ENCODE data around the gene TCEA2.

TCEA2 gene

GRCh38 chr20:64049878-64050260 lies 13.1 kb upstream of the TCEA2 start:
- DNase-seq: no peak

DNA sequence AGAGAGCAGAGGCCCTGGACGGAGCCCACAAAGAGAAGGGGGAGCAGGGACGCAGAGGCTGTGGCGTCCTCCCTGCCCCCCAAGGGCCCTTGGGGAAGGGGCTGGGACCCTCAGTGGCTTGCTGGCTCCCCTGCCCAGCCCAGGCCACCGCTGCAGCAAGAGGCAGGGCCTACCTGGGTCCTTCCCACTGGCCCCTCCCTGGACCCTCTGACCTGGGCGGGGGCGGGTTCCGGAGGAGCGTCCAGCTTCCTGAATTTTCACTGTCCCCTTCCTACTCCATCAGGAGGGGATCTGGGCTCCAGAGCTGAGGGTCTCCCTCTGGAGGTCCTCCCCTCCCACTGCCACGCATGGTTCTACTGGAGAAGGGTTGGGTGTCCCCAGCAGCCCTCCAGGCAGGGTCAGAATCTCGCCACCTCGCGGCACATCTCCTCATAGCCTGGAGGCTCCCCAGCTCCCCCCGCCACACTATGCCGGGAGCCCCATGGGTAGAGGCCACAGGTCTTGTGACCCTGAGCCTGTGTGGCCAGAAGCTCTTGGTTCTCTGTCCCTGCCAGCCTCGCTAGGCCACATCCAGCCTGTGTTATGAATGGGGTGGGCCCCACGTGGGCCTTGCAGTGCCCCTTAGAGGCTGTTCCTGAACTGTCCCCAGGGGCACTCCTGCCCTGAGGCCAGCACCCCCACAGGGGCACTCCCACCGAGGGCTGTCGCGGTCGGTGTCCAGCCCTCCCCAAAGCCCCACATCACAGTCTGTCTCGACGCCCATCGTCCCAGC lies 12.6 kb upstream of the TCEA2 start:
- DNase-seq: no peak

DNA sequence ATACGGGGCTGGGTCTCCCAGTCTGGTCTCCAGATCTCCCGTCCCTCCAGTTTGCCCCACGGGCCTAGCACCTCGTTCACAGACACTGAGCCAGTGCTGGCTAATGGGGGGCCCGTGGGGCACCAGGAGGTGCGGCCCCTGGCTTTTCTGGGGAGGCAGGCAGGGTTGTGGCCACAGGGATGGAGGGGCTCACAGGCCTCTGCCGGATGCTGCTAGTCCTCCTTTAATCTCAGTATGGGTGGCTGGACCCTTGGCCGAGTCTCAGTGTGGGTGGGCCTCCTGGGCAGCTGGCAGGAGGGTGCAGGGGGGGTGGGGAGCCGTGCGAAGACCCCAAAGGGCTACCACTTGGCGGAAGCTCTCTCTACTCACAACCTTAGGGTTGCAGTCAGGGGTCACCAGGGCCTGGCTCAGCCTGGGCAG lies 12.0 kb upstream of the TCEA2 start:
- DNase-seq: no peak

GRCh38 chr20:64051561-64052325 lies 11.3 kb upstream of the TCEA2 start:
- DNase-seq: no peak

- DNase-seq: no peak
These were observed 10.7 kb upstream of the TCEA2 start for GRCh38 chr20:64052326-64052722.

DNA sequence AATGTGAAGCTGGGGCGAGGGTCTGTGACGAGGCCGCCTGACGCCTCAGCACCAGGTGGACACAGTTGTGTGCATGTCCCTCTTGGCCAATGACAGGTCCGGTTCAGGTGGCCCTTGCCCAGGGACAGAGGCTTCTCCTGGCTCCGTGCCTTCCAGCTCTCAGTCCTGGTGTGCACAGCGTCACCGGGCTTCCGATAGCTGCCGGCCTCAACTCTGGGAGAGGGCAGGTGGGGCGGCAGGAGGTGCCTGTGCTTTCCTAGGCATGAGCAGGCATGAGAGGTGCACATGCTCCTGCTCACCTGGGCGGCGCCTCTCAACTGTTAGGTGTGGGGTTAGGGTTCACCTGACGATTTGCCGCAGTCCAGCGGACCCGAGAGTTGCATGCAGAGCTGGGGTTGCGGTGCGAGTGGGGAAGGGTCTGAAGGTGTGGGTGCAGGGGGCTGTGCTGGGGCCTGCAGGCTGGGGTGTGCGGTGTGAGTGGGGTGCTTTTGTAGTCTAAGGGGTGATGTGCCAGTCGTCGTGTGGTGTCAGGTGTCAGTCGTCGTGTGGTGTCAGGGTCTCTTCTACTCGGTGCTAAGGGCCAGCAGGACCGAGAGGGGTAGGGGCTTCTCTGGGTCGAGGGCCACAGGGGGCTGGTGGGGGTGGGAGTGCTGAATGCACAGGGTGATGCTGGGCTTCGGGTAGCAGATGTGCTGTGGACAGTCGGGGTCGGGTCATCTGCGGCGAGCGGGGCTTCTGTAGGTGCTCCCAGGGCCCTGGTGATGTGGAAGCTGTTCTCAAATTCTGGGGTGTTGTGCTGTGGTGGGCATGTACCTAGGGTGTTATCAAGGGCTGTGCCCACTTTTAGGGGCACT lies 9.8 kb upstream of the TCEA2 start:
- DNase-seq: no peak

- DNase-seq: peak; percentile 71
These were observed 8.9 kb upstream of the TCEA2 start for GRCh38 chr20:64053841-64054661.

GRCh38 chr20:64055396-64055892 lies 7.6 kb upstream of the TCEA2 start:
- no peak for DNase-seq

- peak; percentile 73 for DNase-seq
These were observed 6.9 kb upstream of the TCEA2 start for GRCh38 chr20:64055893-64056638.

- DNase-seq: no peak
These were observed 6.4 kb upstream of the TCEA2 start for GRCh38 chr20:64056639-64056888.

DNA sequence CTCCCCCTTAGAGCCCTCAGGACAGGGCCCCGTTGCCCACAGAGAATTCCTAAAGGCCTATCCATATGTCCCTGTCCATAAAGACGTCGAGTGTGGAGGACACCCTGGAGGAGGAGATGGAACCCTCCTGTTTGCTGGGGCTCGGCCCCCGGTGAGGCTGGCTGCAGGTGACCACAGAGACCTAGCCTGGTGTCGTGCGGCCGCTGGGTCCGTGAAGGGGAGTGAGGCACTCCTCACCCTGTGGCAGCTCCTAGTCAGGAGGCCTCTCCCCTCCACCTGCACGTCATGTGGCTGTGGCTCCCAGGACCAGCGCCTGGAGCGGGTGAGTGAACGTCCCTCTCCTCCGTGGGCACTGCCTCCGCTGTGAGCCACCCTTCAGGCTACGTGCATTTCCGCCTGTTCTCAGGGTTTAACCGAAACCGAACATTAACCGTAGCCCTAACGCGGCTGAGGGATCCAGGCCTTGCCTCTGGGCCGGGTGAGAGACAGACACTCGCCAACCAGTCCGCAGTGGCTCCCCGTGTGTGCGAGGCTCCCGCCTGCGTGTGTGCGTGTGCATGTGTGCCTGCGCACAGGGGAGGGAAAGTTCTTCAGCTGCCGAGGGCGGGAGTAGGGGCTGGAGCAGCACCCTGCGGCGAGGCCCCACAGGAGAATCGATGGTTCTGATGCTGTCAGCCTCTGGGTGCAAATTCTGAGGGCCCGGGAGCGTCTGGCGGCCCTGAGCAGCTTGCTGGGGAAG lies 5.9 kb upstream of the TCEA2 start:
- no peak for DNase-seq

DNA sequence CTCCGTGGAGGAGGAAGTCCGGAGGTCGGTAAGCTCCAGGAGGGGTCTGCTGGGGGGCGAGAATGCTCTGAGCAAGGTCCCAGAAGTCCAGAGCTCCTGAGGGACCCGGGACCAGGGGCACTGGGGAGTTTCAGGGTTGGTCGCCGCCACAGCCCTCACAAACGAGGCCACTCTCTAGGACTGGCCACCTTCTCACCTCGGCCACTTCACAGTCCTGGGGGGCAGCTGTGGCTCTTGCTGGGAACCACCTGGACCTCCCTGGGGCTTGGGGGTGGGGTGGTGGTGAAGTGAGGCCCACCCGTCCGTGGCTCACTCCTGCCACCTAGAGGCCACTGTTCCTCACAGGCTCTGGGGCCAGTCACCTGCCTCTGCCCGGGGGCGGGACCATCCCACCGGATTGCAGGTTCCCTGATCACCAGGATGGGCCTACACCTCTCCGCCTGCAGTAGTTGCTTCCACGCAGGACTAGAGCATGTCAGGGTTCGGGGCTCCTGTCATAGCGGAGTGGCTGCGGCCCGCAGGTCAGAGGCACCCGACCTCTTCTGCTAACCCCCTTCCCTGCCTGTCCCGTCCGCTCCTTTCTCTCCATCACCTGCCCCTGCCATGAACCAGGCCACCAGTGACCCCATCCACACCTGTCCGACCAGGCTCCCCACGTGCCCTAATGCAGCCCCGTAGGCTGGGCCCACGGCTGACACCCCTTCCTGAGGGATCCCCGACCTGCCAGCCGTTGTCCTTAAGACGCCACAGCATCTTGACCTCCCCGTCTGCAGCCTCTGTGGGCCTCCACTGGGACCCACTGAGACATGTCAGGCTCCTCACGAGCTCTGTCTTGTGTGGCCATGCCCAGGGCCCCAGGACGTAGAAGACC lies 5.1 kb upstream of the TCEA2 start:
- DNase-seq: peak; percentile 68

GRCh38 chr20:64058536-64058935 lies 4.5 kb upstream of the TCEA2 start:
- DNase-seq: no peak

- no peak for DNase-seq
These were observed 762 bp upstream of the TCEA2 start for GRCh38 chr20:64062276-64062595.

GRCh38 chr20:64063389-64064144 lies 569 bp downstream of the TCEA2 start:
- no peak for DNase-seq

- DNase-seq: peak; percentile 47
These were observed 1.2 kb downstream of the TCEA2 start for GRCh38 chr20:64064145-64064698.

- no peak for DNase-seq
These were observed 2.3 kb downstream of the TCEA2 start for GRCh38 chr20:64065062-64065973.

DNA sequence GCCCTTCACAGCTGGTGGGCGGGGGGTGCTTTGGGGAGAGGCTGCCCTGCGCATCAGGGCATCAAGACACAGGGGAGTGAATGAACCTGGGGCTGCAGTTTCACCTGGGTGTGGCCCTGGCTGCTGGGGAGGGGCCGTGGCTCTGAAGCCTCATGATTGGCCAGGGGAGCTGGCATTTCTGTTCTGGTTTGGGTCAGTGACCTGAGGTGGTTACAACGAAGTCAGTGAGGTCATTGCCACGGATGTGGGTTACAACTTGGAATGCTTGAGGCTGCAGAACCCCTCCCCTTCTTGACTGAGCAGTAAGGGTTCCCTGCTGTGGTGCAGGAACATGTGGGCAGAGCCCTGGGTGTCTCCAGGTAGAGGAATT lies 3.0 kb downstream of the TCEA2 start:
- DNase-seq: peak; percentile 59
